K562 (cell line): ENCODE data around the gene UNKL. TPM values are rescaled to one million over a fixed set of nuclear protein-coding genes. Genes with fewer than 3 reads are reported as not detected.

Experiments used
- KDM5B ChIP-seq: fragments of 200-600 bp; sonication (generic); IDR thresholded peaks from 2 replicates; pipeline ENCODE4 v1.6.1; 2012; ENCODE audit warnings: low read depth, mild to moderate bottlenecking, moderate library complexity, low read length, control low read depth, inconsistent platforms; ENCODE audit not compliant: insufficient replicate concordance
- SIX5 ChIP-seq, 2 experiments: IDR thresholded peaks; 2 replicates each; pipeline ENCODE4 v1.6.1; 2011; ENCODE audit warnings: low read length in 2 of 2, borderline replicate concordance in 1 of 2, low read depth in 1 of 2, mild to moderate bottlenecking in 1 of 2, moderate library complexity in 1 of 2; ENCODE audit not compliant: insufficient read depth in 1 of 2
- ZFX ChIP-seq: sonication (generic); formaldehyde crosslinking; IDR thresholded peaks from 2 replicates; pipeline ENCODE4 v1.8.0; 2022; ENCODE audit warnings: mild to moderate bottlenecking, missing genetic modification reagents, moderate library complexity
- ZNF583 ChIP-seq: fragments of 250-450 bp; sonication (Bioruptor Pico); IDR thresholded peaks from 2 replicates; pipeline ENCODE4 v1.4.0; 2020
- ZNF785 ChIP-seq: fragments of 250-450 bp; sonication (Bioruptor Pico); IDR thresholded peaks from 2 replicates; pipeline ENCODE4 v1.4.0; 2020; ENCODE audit warnings: mild to moderate bottlenecking
- polyA plus RNA-seq, 8 experiments: library from polyadenylated mRNA; depleted of rRNA in 4 of 8; stranded (reverse) in 5 of 8; unstranded in 3 of 8; fragments of >200 nt; fragmentation: Nextera tagmentation in 2 of 8; fragmentation: Illumina TruSeq in 1 of 8; extraction: Ambion mirVana in 2 of 8; extraction: Trizol in 1 of 8; gene quantifications; 2 replicates each; pipeline versions ENCODE4 v1.2.1 to v1.2.3, GENCODE V29; 2011 to 2014; ENCODE audit warnings: inconsistent platforms in 1 of 8, missing spikeins in 1 of 8
- total RNA-seq, 7 experiments: library from RNA; depleted of rRNA in 6 of 7; stranded (reverse); fragments of >200 nt in 6 of 7; fragmentation: Illumina TruSeq in 2 of 7; extraction: Trizol in 2 of 7; gene quantifications; 2 replicates each; pipeline versions ENCODE4 v1.2.1 to v1.2.3, GENCODE V29; 2011 to 2021; ENCODE audit warnings: low replicate concordance in 1 of 7
- TF ChIP-seq, protein P1 (sequence below), 2 experiments: fragments of 450-650 bp in 1 of 2; sonication (generic) in 1 of 2; formaldehyde crosslinking; conservative IDR thresholded peaks; 2 replicates each; pipeline versions ENCODE4 v1.4.0 to v1.8.1; 2020 to 2022; ENCODE audit warnings: mild to moderate bottlenecking in 1 of 2, missing genetic modification reagents in 1 of 2
- TF ChIP-seq, protein P2 (sequence below): fragments of 450-650 bp; IDR thresholded peaks from 2 replicates; pipeline ENCODE4 v1.7.1; 2018; ENCODE audit warnings: mild to moderate bottlenecking, low read depth; ENCODE audit not compliant: partially characterized antibody
- TF ChIP-seq, protein P3 (sequence below): fragments of 250-450 bp; sonication (Bioruptor Pico); IDR thresholded peaks from 2 replicates; pipeline ENCODE4 v1.4.0; 2020
- TF ChIP-seq, protein P4 (sequence below): fragments of 450-650 bp; formaldehyde crosslinking; IDR thresholded peaks from 2 replicates; pipeline ENCODE4 v1.4.0; 2022; ENCODE audit warnings: missing genetic modification characterization
- TF ChIP-seq, protein P5 (sequence below): fragments of 450-650 bp; IDR thresholded peaks from 2 replicates; pipeline ENCODE4 v1.6.1; 2017; ENCODE audit warnings: antibody characterized with exemption, mild to moderate bottlenecking

The UNKL gene
- total and polyA plus RNA-seq, 9 of the 15 experiments (the other 6 are each of a cell fraction or from before 2014, with no cell fraction given) = 0.37 to 30.2 (median 5.1) TPM

DNA sequence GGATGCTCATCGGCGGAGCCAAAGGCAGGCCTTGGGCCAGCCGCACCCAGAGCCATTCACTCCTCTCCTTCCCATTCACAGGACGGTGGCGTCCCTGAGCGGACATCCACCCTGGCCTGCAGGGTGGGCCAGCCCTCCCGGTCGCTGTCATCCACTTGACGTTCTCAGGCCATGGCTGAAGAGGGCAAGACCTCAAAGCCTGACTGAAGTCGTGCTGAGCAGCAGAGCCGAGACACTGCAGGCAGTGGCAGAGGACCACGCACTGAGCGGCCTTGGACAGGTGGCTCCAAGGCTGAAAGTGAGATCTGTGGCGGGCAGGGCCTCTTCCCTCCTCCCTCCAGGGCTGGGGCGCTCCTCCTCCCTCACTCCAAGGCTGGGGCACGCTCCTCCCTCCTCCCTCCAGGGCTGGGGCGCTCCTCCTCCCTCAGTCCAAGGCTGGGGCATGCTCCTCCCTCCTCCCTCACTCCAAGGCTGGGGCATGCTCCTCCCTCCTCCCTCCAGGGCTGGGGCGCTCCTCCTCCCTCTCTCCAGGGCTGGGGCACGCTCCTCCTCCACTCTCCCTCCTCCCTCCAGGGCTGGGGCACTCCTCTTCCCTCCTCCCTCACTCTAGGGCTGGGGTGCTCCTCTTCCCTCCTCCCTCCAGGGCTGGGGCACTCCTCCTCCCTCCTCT lies 38.6 kb downstream of the UNKL start (continued):
- TF ChIP-seq, protein P1, sequence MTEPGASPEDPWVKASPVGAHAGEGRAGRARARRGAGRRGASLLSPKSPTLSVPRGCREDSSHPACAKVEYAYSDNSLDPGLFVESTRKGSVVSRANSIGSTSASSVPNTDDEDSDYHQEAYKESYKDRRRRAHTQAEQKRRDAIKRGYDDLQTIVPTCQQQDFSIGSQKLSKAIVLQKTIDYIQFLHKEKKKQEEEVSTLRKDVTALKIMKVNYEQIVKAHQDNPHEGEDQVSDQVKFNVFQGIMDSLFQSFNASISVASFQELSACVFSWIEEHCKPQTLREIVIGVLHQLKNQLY (CRISPR knock-in tag; conservative IDR thresholded peaks at IDR 0.05) = no peak
- TF ChIP-seq ZNF785 = no peak
- TF ChIP-seq ZNF583 (CRISPR knock-in tag) = no peak
- TF ChIP-seq, protein P2, sequence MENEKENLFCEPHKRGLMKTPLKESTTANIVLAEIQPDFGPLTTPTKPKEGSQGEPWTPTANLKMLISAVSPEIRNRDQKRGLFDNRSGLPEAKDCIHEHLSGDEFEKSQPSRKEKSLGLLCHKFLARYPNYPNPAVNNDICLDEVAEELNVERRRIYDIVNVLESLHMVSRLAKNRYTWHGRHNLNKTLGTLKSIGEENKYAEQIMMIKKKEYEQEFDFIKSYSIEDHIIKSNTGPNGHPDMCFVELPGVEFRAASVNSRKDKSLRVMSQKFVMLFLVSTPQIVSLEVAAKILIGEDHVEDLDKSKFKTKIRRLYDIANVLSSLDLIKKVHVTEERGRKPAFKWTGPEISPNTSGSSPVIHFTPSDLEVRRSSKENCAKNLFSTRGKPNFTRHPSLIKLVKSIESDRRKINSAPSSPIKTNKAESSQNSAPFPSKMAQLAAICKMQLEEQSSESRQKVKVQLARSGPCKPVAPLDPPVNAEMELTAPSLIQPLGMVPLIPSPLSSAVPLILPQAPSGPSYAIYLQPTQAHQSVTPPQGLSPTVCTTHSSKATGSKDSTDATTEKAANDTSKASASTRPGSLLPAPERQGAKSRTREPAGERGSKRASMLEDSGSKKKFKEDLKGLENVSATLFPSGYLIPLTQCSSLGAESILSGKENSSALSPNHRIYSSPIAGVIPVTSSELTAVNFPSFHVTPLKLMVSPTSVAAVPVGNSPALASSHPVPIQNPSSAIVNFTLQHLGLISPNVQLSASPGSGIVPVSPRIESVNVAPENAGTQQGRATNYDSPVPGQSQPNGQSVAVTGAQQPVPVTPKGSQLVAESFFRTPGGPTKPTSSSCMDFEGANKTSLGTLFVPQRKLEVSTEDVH = no peak
- no peak for TF ChIP-seq KDM5B
- TF ChIP-seq, protein P3, sequence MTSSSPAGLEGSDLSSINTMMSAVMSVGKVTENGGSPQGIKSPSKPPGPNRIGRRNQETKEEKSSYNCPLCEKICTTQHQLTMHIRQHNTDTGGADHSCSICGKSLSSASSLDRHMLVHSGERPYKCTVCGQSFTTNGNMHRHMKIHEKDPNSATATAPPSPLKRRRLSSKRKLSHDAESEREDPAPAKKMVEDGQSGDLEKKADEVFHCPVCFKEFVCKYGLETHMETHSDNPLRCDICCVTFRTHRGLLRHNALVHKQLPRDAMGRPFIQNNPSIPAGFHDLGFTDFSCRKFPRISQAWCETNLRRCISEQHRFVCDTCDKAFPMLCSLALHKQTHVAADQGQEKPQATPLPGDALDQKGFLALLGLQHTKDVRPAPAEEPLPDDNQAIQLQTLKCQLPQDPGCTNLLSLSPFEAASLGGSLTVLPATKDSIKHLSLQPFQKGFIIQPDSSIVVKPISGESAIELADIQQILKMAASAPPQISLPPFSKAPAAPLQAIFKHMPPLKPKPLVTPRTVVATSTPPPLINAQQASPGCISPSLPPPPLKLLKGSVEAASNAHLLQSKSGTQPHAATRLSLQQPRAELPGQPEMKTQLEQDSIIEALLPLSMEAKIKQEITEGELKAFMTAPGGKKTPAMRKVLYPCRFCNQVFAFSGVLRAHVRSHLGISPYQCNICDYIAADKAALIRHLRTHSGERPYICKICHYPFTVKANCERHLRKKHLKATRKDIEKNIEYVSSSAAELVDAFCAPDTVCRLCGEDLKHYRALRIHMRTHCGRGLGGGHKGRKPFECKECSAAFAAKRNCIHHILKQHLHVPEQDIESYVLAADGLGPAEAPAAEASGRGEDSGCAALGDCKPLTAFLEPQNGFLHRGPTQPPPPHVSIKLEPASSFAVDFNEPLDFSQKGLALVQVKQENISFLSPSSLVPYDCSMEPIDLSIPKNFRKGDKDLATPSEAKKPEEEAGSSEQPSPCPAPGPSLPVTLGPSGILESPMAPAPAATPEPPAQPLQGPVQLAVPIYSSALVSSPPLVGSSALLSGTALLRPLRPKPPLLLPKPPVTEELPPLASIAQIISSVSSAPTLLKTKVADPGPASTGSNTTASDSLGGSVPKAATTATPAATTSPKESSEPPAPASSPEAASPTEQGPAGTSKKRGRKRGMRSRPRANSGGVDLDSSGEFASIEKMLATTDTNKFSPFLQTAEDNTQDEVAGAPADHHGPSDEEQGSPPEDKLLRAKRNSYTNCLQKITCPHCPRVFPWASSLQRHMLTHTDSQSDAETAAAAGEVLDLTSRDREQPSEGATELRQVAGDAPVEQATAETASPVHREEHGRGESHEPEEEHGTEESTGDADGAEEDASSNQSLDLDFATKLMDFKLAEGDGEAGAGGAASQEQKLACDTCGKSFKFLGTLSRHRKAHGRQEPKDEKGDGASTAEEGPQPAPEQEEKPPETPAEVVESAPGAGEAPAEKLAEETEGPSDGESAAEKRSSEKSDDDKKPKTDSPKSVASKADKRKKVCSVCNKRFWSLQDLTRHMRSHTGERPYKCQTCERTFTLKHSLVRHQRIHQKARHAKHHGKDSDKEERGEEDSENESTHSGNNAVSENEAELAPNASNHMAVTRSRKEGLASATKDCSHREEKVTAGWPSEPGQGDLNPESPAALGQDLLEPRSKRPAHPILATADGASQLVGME (CRISPR knock-in tag) = no peak
- TF ChIP-seq, protein P4, sequence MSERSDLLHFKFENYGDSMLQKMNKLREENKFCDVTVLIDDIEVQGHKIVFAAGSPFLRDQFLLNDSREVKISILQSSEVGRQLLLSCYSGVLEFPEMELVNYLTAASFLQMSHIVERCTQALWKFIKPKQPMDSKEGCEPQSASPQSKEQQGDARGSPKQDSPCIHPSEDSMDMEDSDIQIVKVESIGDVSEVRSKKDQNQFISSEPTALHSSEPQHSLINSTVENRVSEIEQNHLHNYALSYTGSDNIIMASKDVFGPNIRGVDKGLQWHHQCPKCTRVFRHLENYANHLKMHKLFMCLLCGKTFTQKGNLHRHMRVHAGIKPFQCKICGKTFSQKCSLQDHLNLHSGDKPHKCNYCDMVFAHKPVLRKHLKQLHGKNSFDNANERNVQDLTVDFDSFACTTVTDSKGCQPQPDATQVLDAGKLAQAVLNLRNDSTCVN = no peak
- TF ChIP-seq, protein P5, sequence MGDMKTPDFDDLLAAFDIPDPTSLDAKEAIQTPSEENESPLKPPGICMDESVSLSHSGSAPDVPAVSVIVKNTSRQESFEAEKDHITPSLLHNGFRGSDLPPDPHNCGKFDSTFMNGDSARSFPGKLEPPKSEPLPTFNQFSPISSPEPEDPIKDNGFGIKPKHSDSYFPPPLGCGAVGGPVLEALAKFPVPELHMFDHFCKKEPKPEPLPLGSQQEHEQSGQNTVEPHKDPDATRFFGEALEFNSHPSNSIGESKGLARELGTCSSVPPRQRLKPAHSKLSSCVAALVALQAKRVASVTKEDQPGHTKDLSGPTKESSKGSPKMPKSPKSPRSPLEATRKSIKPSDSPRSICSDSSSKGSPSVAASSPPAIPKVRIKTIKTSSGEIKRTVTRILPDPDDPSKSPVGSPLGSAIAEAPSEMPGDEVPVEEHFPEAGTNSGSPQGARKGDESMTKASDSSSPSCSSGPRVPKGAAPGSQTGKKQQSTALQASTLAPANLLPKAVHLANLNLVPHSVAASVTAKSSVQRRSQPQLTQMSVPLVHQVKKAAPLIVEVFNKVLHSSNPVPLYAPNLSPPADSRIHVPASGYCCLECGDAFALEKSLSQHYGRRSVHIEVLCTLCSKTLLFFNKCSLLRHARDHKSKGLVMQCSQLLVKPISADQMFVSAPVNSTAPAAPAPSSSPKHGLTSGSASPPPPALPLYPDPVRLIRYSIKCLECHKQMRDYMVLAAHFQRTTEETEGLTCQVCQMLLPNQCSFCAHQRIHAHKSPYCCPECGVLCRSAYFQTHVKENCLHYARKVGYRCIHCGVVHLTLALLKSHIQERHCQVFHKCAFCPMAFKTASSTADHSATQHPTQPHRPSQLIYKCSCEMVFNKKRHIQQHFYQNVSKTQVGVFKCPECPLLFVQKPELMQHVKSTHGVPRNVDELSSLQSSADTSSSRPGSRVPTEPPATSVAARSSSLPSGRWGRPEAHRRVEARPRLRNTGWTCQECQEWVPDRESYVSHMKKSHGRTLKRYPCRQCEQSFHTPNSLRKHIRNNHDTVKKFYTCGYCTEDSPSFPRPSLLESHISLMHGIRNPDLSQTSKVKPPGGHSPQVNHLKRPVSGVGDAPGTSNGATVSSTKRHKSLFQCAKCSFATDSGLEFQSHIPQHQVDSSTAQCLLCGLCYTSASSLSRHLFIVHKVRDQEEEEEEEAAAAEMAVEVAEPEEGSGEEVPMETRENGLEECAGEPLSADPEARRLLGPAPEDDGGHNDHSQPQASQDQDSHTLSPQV = no peak
- no peak for TF ChIP-seq ZFX
- TF ChIP-seq SIX5 (IDR thresholded peaks at IDR 0.05; ENCODE audit: borderline replicate concordance in 1 of 2, insufficient read depth in 1 of 2, low read depth in 1 of 2, low read length in 2 of 2) = no peak
